Spleen (tissue), 7 donors: Measurements from ENCODE around the gene SNRPA.

Source experiments
- POLR2AphosphoS5 ChIP-seq, 3 donors: sonication (generic); formaldehyde crosslinking; IDR thresholded peaks; one replicate each; pipeline ENCODE4 v1.5.1; 2017; ENCODE audit warnings: antibody characterized with exemption in 3 of 3
- TF ChIP-seq, protein P1 (sequence below), 11 experiments: fragments of 200-600 bp in 7 of 11; fragments of 450-650 bp in 4 of 11; sonication (generic) in 4 of 11; IDR thresholded peaks in 8 of 11; conservative IDR thresholded peaks in 3 of 11; 1 replicate in 7 of 11; 2 replicates in 4 of 11; pipeline versions ENCODE4 v1.4.0 to v1.8.0; 2016 to 2021; ENCODE audit warnings: antibody characterized with exemption in 11 of 11, inconsistent platforms in 4 of 11, mild to moderate bottlenecking in 1 of 11
- donor health status: DM: no; HTN: no; CAD: no; lungs with moderate emphysema.
- donor health status: DM: no; HTN: no; CAD: no.
- donor health status: DM: no; HTN: no; CAD: no.

DNA sequence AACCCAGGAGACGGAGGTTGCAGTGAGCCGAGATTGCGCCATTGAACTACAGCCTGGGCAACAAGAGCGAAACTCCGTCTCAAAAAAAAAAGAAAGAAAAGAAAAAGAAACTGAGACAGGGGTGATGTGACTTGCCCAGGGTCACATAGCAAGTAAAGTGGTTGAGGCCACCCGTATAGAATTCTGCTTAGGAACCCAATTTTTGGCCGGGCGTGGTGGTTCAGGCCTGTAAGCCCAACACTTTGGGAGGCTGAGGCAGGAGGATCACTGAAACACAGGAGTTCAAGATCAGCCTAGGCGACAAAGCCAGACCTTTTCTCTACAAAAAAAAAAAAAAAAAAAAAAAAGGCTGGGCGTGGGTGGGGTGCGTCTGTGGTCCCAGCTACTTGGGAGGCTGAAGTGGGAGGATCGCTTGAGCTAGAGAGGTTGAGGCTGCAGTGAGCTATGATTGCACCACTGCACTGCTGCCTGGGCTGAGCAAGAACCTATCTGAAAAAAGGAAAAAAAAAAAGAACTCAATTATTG is 1.3 kb downstream of the SNRPA start:
- TF ChIP-seq, protein P1, sequence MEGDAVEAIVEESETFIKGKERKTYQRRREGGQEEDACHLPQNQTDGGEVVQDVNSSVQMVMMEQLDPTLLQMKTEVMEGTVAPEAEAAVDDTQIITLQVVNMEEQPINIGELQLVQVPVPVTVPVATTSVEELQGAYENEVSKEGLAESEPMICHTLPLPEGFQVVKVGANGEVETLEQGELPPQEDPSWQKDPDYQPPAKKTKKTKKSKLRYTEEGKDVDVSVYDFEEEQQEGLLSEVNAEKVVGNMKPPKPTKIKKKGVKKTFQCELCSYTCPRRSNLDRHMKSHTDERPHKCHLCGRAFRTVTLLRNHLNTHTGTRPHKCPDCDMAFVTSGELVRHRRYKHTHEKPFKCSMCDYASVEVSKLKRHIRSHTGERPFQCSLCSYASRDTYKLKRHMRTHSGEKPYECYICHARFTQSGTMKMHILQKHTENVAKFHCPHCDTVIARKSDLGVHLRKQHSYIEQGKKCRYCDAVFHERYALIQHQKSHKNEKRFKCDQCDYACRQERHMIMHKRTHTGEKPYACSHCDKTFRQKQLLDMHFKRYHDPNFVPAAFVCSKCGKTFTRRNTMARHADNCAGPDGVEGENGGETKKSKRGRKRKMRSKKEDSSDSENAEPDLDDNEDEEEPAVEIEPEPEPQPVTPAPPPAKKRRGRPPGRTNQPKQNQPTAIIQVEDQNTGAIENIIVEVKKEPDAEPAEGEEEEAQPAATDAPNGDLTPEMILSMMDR (IDR thresholded peaks at IDR 0.05 in 8 of 11, conservative IDR thresholded peaks at IDR 0.05 in 3 of 11) = no peak
- TF ChIP-seq POLR2AphosphoS5 (IDR thresholded peaks at IDR 0.05) = no peak
